ENCODE measurements around the gene GPR158. TPM values are rescaled to one million over a fixed set of nuclear protein-coding genes. Genes with fewer than 3 reads are reported as not detected.

The GPR158 gene
- total RNA-seq, 2 donors from 2014 or later, result not detected

- DNase-seq (ENCODE audit: low spot score), result no peak
- H3K9me3 ChIP-seq, result peaks cover 0 to 12% of the 10 kb centered on the region in 2 donors
- H3K36me3 ChIP-seq, result no peaks in the 10 kb centered on the region
- H3K4me3 ChIP-seq, result no peak overlapping the region
- no peaks in the 10 kb centered on the region for H3K27me3 ChIP-seq
- TF ChIP-seq CTCF (IDR thresholded peaks at IDR 0.05), result no peak
- H3K4me1 ChIP-seq, result no peaks in the 10 kb centered on the region
- H3K27ac ChIP-seq, result no peak overlapping the region
These were observed 281.3 kb downstream of the GPR158 start for GRCh38 chr10:25455980-25456567.

- Histone ChIP-seq H3K27me3 (no peaks in the 10 kb centered on the region), H3K27ac (no peak overlapping the region), H3K4me3 (no peak overlapping the region), H3K4me1 (no peaks in the 10 kb centered on the region), H3K36me3 (no peaks in the 10 kb centered on the region), H3K9me3 (peaks cover 0 to 12% of the 10 kb centered on the region in 2 donors)
- DNase-seq (ENCODE audit: low spot score), result no peak
- no peak for TF ChIP-seq CTCF (IDR thresholded peaks at IDR 0.05)
These were observed 282.8 kb downstream of the GPR158 start for GRCh38 chr10:25457552-25457951.

- no peak for DNase-seq (ENCODE audit: low spot score)
- no peak for TF ChIP-seq CTCF (IDR thresholded peaks at IDR 0.05)
- H3K4me1 ChIP-seq, result no peaks in the 10 kb centered on the region
- H3K36me3 ChIP-seq, result no peaks in the 10 kb centered on the region
- no peaks in the 10 kb centered on the region for H3K9me3 ChIP-seq
- no peaks in the 10 kb centered on the region for H3K27me3 ChIP-seq
- H3K4me3 ChIP-seq, result no peak overlapping the region
- H3K27ac ChIP-seq, result no peak overlapping the region
These were observed 291.0 kb downstream of the GPR158 start for GRCh38 chr10:25465582-25466372.

GRCh38 chr10:25467881-25468280 is 293.1 kb downstream of the GPR158 start:
- no peak overlapping the region for H3K27ac ChIP-seq
- H3K27me3 ChIP-seq, result no peaks in the 10 kb centered on the region
- no peaks in the 10 kb centered on the region for H3K9me3 ChIP-seq
- DNase-seq (ENCODE audit: low spot score), result no peak
- H3K36me3 ChIP-seq, result no peaks in the 10 kb centered on the region
- H3K4me3 ChIP-seq, result no peak overlapping the region
- no peaks in the 10 kb centered on the region for H3K4me1 ChIP-seq
- no peak for TF ChIP-seq CTCF (IDR thresholded peaks at IDR 0.05)

GRCh38 chr10:25481467-25481866 is 306.7 kb downstream of the GPR158 start:
- Histone ChIP-seq H3K27me3 (no peaks in the 10 kb centered on the region), H3K36me3 (no peaks in the 10 kb centered on the region), H3K4me3 (no peak overlapping the region), H3K4me1 (no peaks in the 10 kb centered on the region), H3K27ac (no peak overlapping the region), H3K9me3 (peaks cover 0 to 9% of the 10 kb centered on the region in 2 donors)
- no peak for TF ChIP-seq CTCF (IDR thresholded peaks at IDR 0.05)
- DNase-seq (ENCODE audit: low spot score), result no peak

All from right atrium auricular region (tissue), 2 donors.